K562 (cell line): ENCODE measurements around the gene LRRC59. TPM values are rescaled to one million over a fixed set of nuclear protein-coding genes. Genes with fewer than 3 reads are reported as not detected.

ENCODE experiments used
- ATAC-seq: fragments of 200-7000 bp; cut with Tn5 transposase; 3 replicates; pipeline ENCODE4 v1.9.1; 2020; ENCODE audit warnings: moderate library complexity
- BruUV-seq: library from RNA; stranded (reverse); fragments of 400-500 nt; replicated peaks from 2 replicates; lab custom pipeline; 2021; lab: Mats Ljungman, UMichigan
- CTCF ChIA-PET: fragments of 300-600 bp; formaldehyde crosslinking; extraction: SDS; loops from one replicate; lab custom pipeline; 2021; ENCODE audit warnings: low intra/inter-chr PET ratio; lab: Yijun Ruan, JAX
- POLR2A ChIA-PET: fragments of 300-600, 350-650 bp; sonication (Branson Sonifier 250); formaldehyde crosslinking; extraction: SDS; loops from one replicate; lab custom pipeline; 2021; ENCODE audit warnings: antibody characterized with exemption, inconsistent platforms; lab: Yijun Ruan, JAX
- DNase-seq, 4 experiments: peaks; one replicate each; pipeline versions ENCODE4 v3.0.0 to v3.0.0-alpha.2; 2011 to 2018; ENCODE audit warnings: low spot score in 3 of 4, mixed read lengths in 3 of 4; ENCODE audit errors: extremely low read depth in 1 of 4
- FAIRE-seq: peaks from 2 replicates; lab custom pipeline; 2011; peaks lifted over from hg19 to GRCh38; lab: Jason Lieb, UNC
- H2AFZ ChIP-seq: 2 replicates; pipeline ENCODE4 v1.6.0; 2011; ENCODE audit warnings: low read depth, low read length, control low read depth, inconsistent platforms
- H3K27ac ChIP-seq: fragments of 200-600 bp; 3 replicates; pipeline ENCODE4 v1.8.0; 2011; ENCODE audit warnings: low read depth, mild to moderate bottlenecking, control low read depth, inconsistent platforms, low read length, moderate library complexity, mixed read lengths; ENCODE audit errors: extremely low read depth
- H3K27me3 ChIP-seq, 2 experiments: fragments of 300-600 bp in 1 of 2; 2 replicates in 1 of 2; 3 replicates in 1 of 2; pipeline versions ENCODE4 v1.6.0 to v1.8.0; 2011; ENCODE audit warnings: inconsistent platforms in 2 of 2, low read length in 2 of 2, mild to moderate bottlenecking in 1 of 2, mixed read lengths in 1 of 2, moderate library complexity in 1 of 2; ENCODE audit not compliant: control insufficient read depth in 2 of 2, insufficient read depth in 2 of 2
- H3K36me3 ChIP-seq: fragments of 300-600 bp; 3 replicates; pipeline ENCODE4 v1.8.0; 2011; ENCODE audit warnings: mild to moderate bottlenecking, low read length, inconsistent platforms; ENCODE audit not compliant: control insufficient read depth, insufficient read depth
- H3K4me1 ChIP-seq, 2 experiments: fragments of 200-600 bp in 1 of 2; replicated peaks in 1 of 2; 2 replicates in 1 of 2; 3 replicates in 1 of 2; pipeline versions ENCODE4 v1.5.1 to v1.8.0; 2011; ENCODE audit warnings: inconsistent platforms in 2 of 2, low read length in 2 of 2, mild to moderate bottlenecking in 1 of 2, mixed read lengths in 1 of 2, moderate library complexity in 1 of 2; ENCODE audit not compliant: control insufficient read depth in 2 of 2, insufficient read depth in 2 of 2
- H3K4me2 ChIP-seq: 2 replicates; pipeline ENCODE4 v1.6.1; 2011; ENCODE audit warnings: low read length, control low read depth, inconsistent platforms, mixed read lengths; ENCODE audit not compliant: insufficient read depth
- H3K4me3 ChIP-seq: fragments of 200-600 bp; sonication (generic), shearing (Covaris generic); 2 replicates; pipeline ENCODE4 v1.5.1; 2016; ENCODE audit warnings: control low read depth, inconsistent platforms
- H3K79me2 ChIP-seq: fragments of 200-600 bp; 3 replicates; pipeline ENCODE4 v1.8.0; 2011; ENCODE audit warnings: low read length, inconsistent platforms; ENCODE audit not compliant: control insufficient read depth, insufficient read depth
- H3K9ac ChIP-seq, 2 experiments: 2 replicates each; pipeline versions ENCODE4 v1.6.0 to v1.6.1; 2011; ENCODE audit warnings: low read depth in 2 of 2, low read length in 2 of 2, control low read depth in 1 of 2, inconsistent platforms in 1 of 2, mild to moderate bottlenecking in 1 of 2, mixed read lengths in 1 of 2; ENCODE audit not compliant: insufficient read depth in 1 of 2
- H3K9me1 ChIP-seq: one replicate; pipeline ENCODE4 v1.6.0; 2011; ENCODE audit warnings: inconsistent platforms, mild to moderate bottlenecking, low read length, moderate library complexity; ENCODE audit not compliant: control insufficient read depth, insufficient read depth
- H3K9me3 ChIP-seq: replicated peaks from 2 replicates; pipeline ENCODE4 v1.5.1; 2011; ENCODE audit warnings: low read depth, low read length, inconsistent platforms; ENCODE audit not compliant: control insufficient read depth, insufficient read depth
- H4K20me1 ChIP-seq: replicated peaks from 2 replicates; pipeline ENCODE4 v1.6.1; 2011; ENCODE audit warnings: low read length, inconsistent platforms, mixed read lengths; ENCODE audit not compliant: control insufficient read depth, insufficient read depth
- BCLAF1 ChIP-seq, 2 experiments: fragments of 450-650 bp in 1 of 2; IDR thresholded peaks; 2 replicates each; pipeline ENCODE4 v1.6.1; 2011 to 2017; ENCODE audit warnings: low read depth in 2 of 2, antibody characterized with exemption in 1 of 2, borderline replicate concordance in 1 of 2, low read length in 1 of 2, mild to moderate bottlenecking in 1 of 2, mixed read lengths in 1 of 2; ENCODE audit not compliant: control insufficient read depth in 1 of 2
- CBX5 ChIP-seq: IDR thresholded peaks from 2 replicates; pipeline ENCODE4 v1.6.1; 2014; ENCODE audit warnings: low read depth, borderline replicate concordance
- DLX4 ChIP-seq: fragments of 250-450 bp; sonication (Bioruptor Pico); IDR thresholded peaks from 2 replicates; pipeline ENCODE4 v1.6.1; 2021; ENCODE audit warnings: mild to moderate bottlenecking
- FIP1L1 ChIP-seq: fragments of 200-400 bp; formaldehyde crosslinking; IDR thresholded peaks from 2 replicates; pipeline ENCODE4 v1.6.1; 2018; ENCODE audit warnings: mild to moderate bottlenecking, low read depth, low read length; ENCODE audit not compliant: poor library complexity, severe bottlenecking
- KDM1A ChIP-seq, 2 experiments: fragments of 450-650 bp; IDR thresholded peaks; 2 replicates each; pipeline ENCODE4 v1.6.1; 2016; ENCODE audit warnings: mild to moderate bottlenecking in 2 of 2
- NFYB ChIP-seq: IDR thresholded peaks from 2 replicates; pipeline ENCODE4 v1.6.1; 2011; ENCODE audit warnings: mild to moderate bottlenecking, moderate library complexity; ENCODE audit not compliant: insufficient read length; ENCODE audit errors: extremely low read depth
- PHF21A ChIP-seq: fragments of 450-650 bp; IDR thresholded peaks from 2 replicates; pipeline ENCODE4 v1.6.1; 2017; ENCODE audit warnings: low read depth, borderline replicate concordance
- RFX1 ChIP-seq: fragments of 450-650 bp; IDR thresholded peaks from 2 replicates; pipeline ENCODE4 v1.6.1; 2016; ENCODE audit warnings: mild to moderate bottlenecking, moderate library complexity
- RUNX1 ChIP-seq: sonication (generic); IDR thresholded peaks from 2 replicates; pipeline ENCODE4 v1.6.1; 2016; ENCODE audit warnings: antibody characterized with exemption, low read depth
- ZFP30 ChIP-seq: fragments of 250-450 bp; sonication (Bioruptor Pico); IDR thresholded peaks from 2 replicates; pipeline ENCODE4 v1.8.0; 2022; ENCODE audit warnings: moderate library complexity, mild to moderate bottlenecking, inconsistent platforms, borderline replicate concordance
- ZNF12 ChIP-seq: sonication (generic); formaldehyde crosslinking; IDR thresholded peaks from 2 replicates; pipeline ENCODE4 v1.4.0; 2020; ENCODE audit warnings: mild to moderate bottlenecking, missing genetic modification reagents
- ZNF121 ChIP-seq: sonication (generic); formaldehyde crosslinking; conservative IDR thresholded peaks from 2 replicates; pipeline ENCODE4 v1.8.0; 2022; ENCODE audit warnings: missing genetic modification reagents
- ZNF224 ChIP-seq: sonication (generic); formaldehyde crosslinking; IDR thresholded peaks from 2 replicates; pipeline ENCODE4 v1.8.0; 2022; ENCODE audit warnings: mild to moderate bottlenecking, missing genetic modification reagents
- ZNF24 ChIP-seq: fragments of 450-650 bp; IDR thresholded peaks from 2 replicates; pipeline ENCODE4 v1.6.1; 2016
- ZNF324 ChIP-seq: fragments of 250-450 bp; sonication (Bioruptor Pico); IDR thresholded peaks from 2 replicates; pipeline ENCODE4 v1.4.0; 2020; ENCODE audit warnings: mild to moderate bottlenecking
- ZNF408 ChIP-seq: fragments of 250-450 bp; sonication (Bioruptor Pico); IDR thresholded peaks from 2 replicates; pipeline ENCODE4 v1.4.0; 2020; ENCODE audit warnings: low read depth, mild to moderate bottlenecking, moderate library complexity
- WGBS: fragments of 100-300 bp; shearing (Covaris generic); methylation state at CpG from one replicate; pipeline ENCODE4 v1.1.6; 2016; ENCODE audit warnings: low coverage, mixed read lengths; ENCODE audit not compliant: insufficient coverage; ENCODE audit errors: missing lambda C conversion rate; 5-methylcytosine and 5-hydroxymethylcytosine counted together
- in situ Hi-C: fragments of 300-500 bp; cut with MboI; formaldehyde crosslinking; loops from 4 replicates; pipeline ENCODE4 v1.15.0; 2018; ENCODE audit warnings: inconsistent platforms, mixed read lengths
- intact Hi-C: fragments of 100-400 bp; cut with micrococcal nuclease; formaldehyde crosslinking; loops from 2 replicates; pipeline ENCODE4 v1.14.2; 2022
- polyA plus RNA-seq, 8 experiments: library from polyadenylated mRNA; depleted of rRNA in 4 of 8; stranded (reverse) in 5 of 8; unstranded in 3 of 8; fragments of >200 nt; fragmentation: Nextera tagmentation in 2 of 8; fragmentation: Illumina TruSeq in 1 of 8; extraction: Ambion mirVana in 2 of 8; extraction: Trizol in 1 of 8; gene quantifications; 2 replicates each; pipeline versions ENCODE4 v1.2.1 to v1.2.3, GENCODE V29; 2011 to 2014; ENCODE audit warnings: inconsistent platforms in 1 of 8, missing spikeins in 1 of 8
- total RNA-seq, 7 experiments: library from RNA; depleted of rRNA in 6 of 7; stranded (reverse); fragments of >200 nt in 6 of 7; fragmentation: Illumina TruSeq in 2 of 7; extraction: Trizol in 2 of 7; gene quantifications; 2 replicates each; pipeline versions ENCODE4 v1.2.1 to v1.2.3, GENCODE V29; 2011 to 2021; ENCODE audit warnings: low replicate concordance in 1 of 7

LRRC59 gene
- total and polyA plus RNA-seq, 9 of the 15 experiments (the other 6 are each of a cell fraction or from before 2014, with no cell fraction given): 27.8 to 244 (median 154) TPM

- ATAC-seq (no peak; the same call in 2 of the 3 replicates), DNase-seq (peak in 1 of 4 experiments; percentile 41), FAIRE-seq (no peak)
- TF ChIP-seq RFX1: peak; percentile 63; the same call in 1 of the 2 replicates
- TF ChIP-seq ZNF324: no peak
- no peak for TF ChIP-seq ZNF24
- no peak for TF ChIP-seq CBX5
- TF ChIP-seq ZFP30 (CRISPR knock-in tag): no peak
- TF ChIP-seq KDM1A (IDR thresholded peaks at IDR 0.05): 0 out of 4 replicates have a peak, but pooled peaks of 1 of the 2 experiments have one; percentile 7
- no peak for TF ChIP-seq PHF21A
- TF ChIP-seq BCLAF1 (IDR thresholded peaks at IDR 0.05; ENCODE audit: borderline replicate concordance in 1 of 2, control insufficient read depth in 1 of 2, low read depth in 2 of 2, low read length in 1 of 2): no peak
- no peak for TF ChIP-seq ZNF408 (CRISPR knock-in tag)
- TF ChIP-seq NFYB: peak; percentile 62
- no peak for TF ChIP-seq ZNF224 (CRISPR knock-in tag)
- TF ChIP-seq FIP1L1: no peak
- TF ChIP-seq DLX4: no peak
- no peak for TF ChIP-seq ZNF12
- TF ChIP-seq RUNX1: no peak
- TF ChIP-seq ZNF121 (CRISPR knock-in tag): no peak
- POLR2A ChIA-PET: interaction anchor here (0.5 to 3.5 kb wide), 7 partner anchors 8 to 99 kb away, joined by 3 to 22 read pairs (median 9); partner anchors contain the start of genes EME1 and LRRC59
- Histone ChIP-seq H3K79me2 (no peaks in the 10 kb centered on the region; the same call in 2 of the 3 replicates), H2AFZ (no peak overlapping the region), H3K4me3 (no peak overlapping the region), H3K4me1 (peaks cover 17 to 33% of the 10 kb centered on the region in 2 experiments), H3K9me3 (no peaks in the 10 kb centered on the region), H3K27ac (no peak overlapping the region), H3K9ac (peak overlapping the region in 1 of 2 experiments; percentile 41; a peak in 1 of 4 replicates), H3K36me3 (peaks cover 62% of the 10 kb centered on the region; the same call in 2 of the 3 replicates), H3K9me1 (no peaks in the 10 kb centered on the region), H4K20me1 (peaks cover 14% of the 10 kb centered on the region), H3K4me2 (no peak overlapping the region), H3K27me3 (no peaks in the 10 kb centered on the region)
- intact Hi-C loops (no loop called here), in situ Hi-C loops (no loop called here)
- no TSS peak for BruUV-seq
- WGBS: 65% methylated on average over 8 of the region's 8 CpGs
- CTCF ChIA-PET: interaction anchor here (2.7 kb wide), 1 partner anchor 116 kb away, joined by 17 read pairs; no protein-coding TSS in a partner anchor
These were observed 33.9 kb downstream of the LRRC59 start for GRCh38 chr17:50363217-50364060.
